Neural cell (in vitro differentiated cells): ENCODE measurements around the gene GIPC3. TPM values are rescaled to one million over a fixed set of nuclear protein-coding genes. Genes with fewer than 3 reads are reported as not detected.

Experiments used
- H2AFZ ChIP-seq: fragments of 200-600, 300-800 bp; sonication (generic), shearing (Covaris generic); 2 replicates; pipeline ENCODE4 v1.6.0; 2014; ENCODE audit warnings: low read depth, mild to moderate bottlenecking, antibody characterized with exemption, low read length, moderate library complexity
- H3F3A ChIP-seq: fragments of 200-600 bp; shearing (Covaris generic); 2 replicates; pipeline ENCODE4 v1.6.1; 2016; ENCODE audit warnings: mild to moderate bottlenecking, moderate library complexity, mixed read lengths, antibody characterized with exemption, low read length; ENCODE audit not compliant: insufficient read depth, poor library complexity, severe bottlenecking
- H3K27ac ChIP-seq: fragments of 200-600, 300-800 bp; sonication (generic), shearing (Covaris generic); 2 replicates; pipeline ENCODE4 v1.5.1; 2014; ENCODE audit warnings: mild to moderate bottlenecking, low read length, moderate library complexity
- H3K27me3 ChIP-seq: fragments of 300-800, 200-600 bp; sonication (generic), shearing (Covaris generic); 2 replicates; pipeline ENCODE4 v1.6.0; 2014; ENCODE audit warnings: mild to moderate bottlenecking, low read depth, low read length, moderate library complexity; ENCODE audit not compliant: insufficient read depth
- H3K36me3 ChIP-seq: fragments of 300-800, 200-600 bp; sonication (generic), shearing (Covaris generic); 2 replicates; pipeline ENCODE4 v1.5.1; 2014; ENCODE audit warnings: mild to moderate bottlenecking, antibody characterized with exemption, low read length, moderate library complexity; ENCODE audit not compliant: insufficient read depth
- H3K4me2 ChIP-seq: fragments of 300-800, 200-600 bp; sonication (generic), shearing (Covaris generic); 2 replicates; pipeline ENCODE4 v1.6.0; 2014; ENCODE audit warnings: mild to moderate bottlenecking, low read length
- H3K4me3 ChIP-seq: fragments of 300-800, 200-600 bp; sonication (generic), shearing (Covaris generic); 2 replicates; pipeline ENCODE4 v1.5.1; 2014; ENCODE audit warnings: mild to moderate bottlenecking, low read length, moderate library complexity
- H3K79me2 ChIP-seq: fragments of 200-600 bp; shearing (Covaris generic); replicated peaks from 2 replicates; pipeline ENCODE4 v1.6.0; 2014; ENCODE audit warnings: mild to moderate bottlenecking, low read length, moderate library complexity; ENCODE audit not compliant: insufficient read depth
- H3K9ac ChIP-seq: fragments of 300-800, 200-600 bp; sonication (generic), shearing (Covaris generic); 2 replicates; pipeline ENCODE4 v1.6.1; 2016; ENCODE audit warnings: mild to moderate bottlenecking, low read length, mixed read lengths
- H3K9me2 ChIP-seq: fragments of 200-600 bp; shearing (Covaris generic); 2 replicates; pipeline ENCODE4 v1.6.1; 2016; ENCODE audit warnings: mild to moderate bottlenecking, low read length, mixed read lengths; ENCODE audit not compliant: insufficient read depth
- H3K9me3 ChIP-seq: fragments of 200-600, 300-800 bp; sonication (generic), shearing (Covaris generic); 2 replicates; pipeline ENCODE4 v1.6.1; 2016; ENCODE audit warnings: mild to moderate bottlenecking, mixed run types, low read length, moderate library complexity, mixed read lengths
- H4K20me1 ChIP-seq: fragments of 200-600 bp; shearing (Covaris generic); 2 replicates; pipeline ENCODE4 v1.6.1; 2016; ENCODE audit warnings: mild to moderate bottlenecking, mixed run types; ENCODE audit not compliant: insufficient read depth
- EP300 ChIP-seq: fragments of 450-650 bp; conservative IDR thresholded peaks from 2 replicates; pipeline ENCODE4 v1.6.1; 2014; ENCODE audit warnings: antibody characterized with exemption, mild to moderate bottlenecking, moderate library complexity; ENCODE audit not compliant: poor library complexity, severe bottlenecking
- EZH2 ChIP-seq: fragments of 200-600, 300-800 bp; shearing (Covaris generic), sonication (generic); IDR thresholded peaks from 2 replicates; pipeline ENCODE4 v1.6.1; 2014; ENCODE audit warnings: antibody characterized with exemption, low read length, borderline replicate concordance, mild to moderate bottlenecking; ENCODE audit not compliant: insufficient read depth, poor library complexity, severe bottlenecking
- MXI1 ChIP-seq: fragments of 450-650 bp; conservative IDR thresholded peaks from 2 replicates; pipeline ENCODE4 v1.6.1; 2014; ENCODE audit warnings: antibody characterized with exemption, mild to moderate bottlenecking; ENCODE audit not compliant: poor library complexity, severe bottlenecking
- POLR2AphosphoS5 ChIP-seq: IDR thresholded peaks from 2 replicates; pipeline ENCODE4 v1.6.1; 2012
- RAD21 ChIP-seq: fragments of 450-650 bp; conservative IDR thresholded peaks from 2 replicates; pipeline ENCODE4 v1.6.1; 2014; ENCODE audit warnings: antibody characterized with exemption, mild to moderate bottlenecking, moderate library complexity
- SMC3 ChIP-seq: fragments of 450-650 bp; conservative IDR thresholded peaks from 2 replicates; pipeline ENCODE4 v1.6.1; 2014; ENCODE audit warnings: antibody characterized with exemption, mild to moderate bottlenecking, moderate library complexity; ENCODE audit not compliant: poor library complexity
- TAF1 ChIP-seq: IDR thresholded peaks from 2 replicates; pipeline ENCODE4 v1.6.1; 2012; ENCODE audit warnings: low read depth
- polyA plus RNA-seq: library from polyadenylated mRNA; depleted of rRNA; stranded (reverse); fragments of >200 nt; gene quantifications from 2 replicates; pipeline ENCODE4 v1.2.3, GENCODE V29; 2014
- TF ChIP-seq, protein P1 (sequence below): IDR thresholded peaks from 2 replicates; pipeline ENCODE4 v1.6.1; 2012; ENCODE audit warnings: borderline replicate concordance
- TF ChIP-seq, protein P2 (sequence below): fragments of 450-650 bp; IDR thresholded peaks from 2 replicates; pipeline ENCODE4 v1.5.1; 2014; ENCODE audit warnings: antibody characterized with exemption, mild to moderate bottlenecking, moderate library complexity; ENCODE audit not compliant: poor library complexity, severe bottlenecking

GIPC3 gene
- polyA plus RNA-seq, 1 donor from 2014 or later: not detected

DNA sequence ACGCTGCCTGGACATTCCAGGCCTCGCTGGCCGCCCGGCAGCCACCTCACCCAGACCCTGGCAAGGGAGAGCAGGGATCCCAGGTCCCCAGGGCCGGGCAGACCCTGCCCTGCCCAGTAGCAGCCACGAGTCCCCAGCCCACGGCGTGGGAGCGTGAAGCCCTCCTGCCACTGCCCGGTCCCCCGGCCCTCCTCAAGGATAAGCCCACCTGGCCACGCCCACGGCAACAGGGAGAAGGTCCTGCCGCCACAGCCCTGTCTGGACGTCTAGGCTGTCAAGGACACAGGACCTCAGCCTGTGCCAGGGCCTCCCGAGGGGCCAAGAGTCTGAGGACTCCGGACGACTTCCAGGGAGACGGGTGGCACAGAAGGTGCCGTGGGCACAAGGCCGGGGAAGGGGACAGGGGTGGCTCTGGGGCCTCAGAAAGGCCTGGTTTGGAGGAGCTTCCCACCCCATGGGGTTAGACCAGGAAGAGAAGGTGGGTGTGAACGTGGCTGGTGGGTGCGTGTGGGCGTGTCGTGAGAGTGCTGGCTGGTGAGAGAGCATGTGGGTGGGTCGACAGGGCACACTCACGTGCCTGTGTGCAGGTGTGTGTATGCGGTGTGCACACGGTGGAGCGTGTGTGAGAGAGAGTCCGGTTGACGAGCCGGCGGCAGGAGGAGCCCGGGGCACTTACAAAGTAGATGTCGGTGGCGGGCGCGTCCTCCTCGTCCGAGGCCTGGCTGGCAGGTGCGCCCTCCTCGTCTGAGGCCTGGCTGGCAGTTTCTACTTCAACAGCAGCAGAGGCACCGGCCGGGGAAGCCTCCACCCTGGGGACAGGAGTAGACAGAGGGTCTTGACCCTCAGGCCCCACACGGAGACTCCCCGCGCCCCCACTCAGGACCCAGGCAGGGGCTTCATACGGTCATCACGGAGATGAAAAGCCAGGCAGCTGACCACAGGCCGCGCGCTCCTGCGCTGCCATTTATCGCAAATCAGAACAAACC is 53.2 kb downstream of the GIPC3 start:
- Histone ChIP-seq H3K27me3 (no peaks in the 10 kb centered on the region), H3K9me3 (no peaks in the 10 kb centered on the region), H3K9me2 (no peaks in the 10 kb centered on the region), H3K4me2 (no peak overlapping the region), H3K9ac (no peak overlapping the region), H2AFZ (no peak overlapping the region), H3K79me2 (no peaks in the 10 kb centered on the region), H4K20me1 (no peaks in the 10 kb centered on the region), H3K36me3 (no peaks in the 10 kb centered on the region), H3K4me3 (no peak overlapping the region), H3K27ac (no peak overlapping the region), H3F3A (no peaks in the 10 kb centered on the region)
- TF ChIP-seq RAD21 (no peak), SMC3 (no peak), POLR2AphosphoS5 (no peak), TAF1 (no peak), MXI1 (no peak), EP300 (no peak), EZH2 (no peak)
- TF ChIP-seq, protein P1, sequence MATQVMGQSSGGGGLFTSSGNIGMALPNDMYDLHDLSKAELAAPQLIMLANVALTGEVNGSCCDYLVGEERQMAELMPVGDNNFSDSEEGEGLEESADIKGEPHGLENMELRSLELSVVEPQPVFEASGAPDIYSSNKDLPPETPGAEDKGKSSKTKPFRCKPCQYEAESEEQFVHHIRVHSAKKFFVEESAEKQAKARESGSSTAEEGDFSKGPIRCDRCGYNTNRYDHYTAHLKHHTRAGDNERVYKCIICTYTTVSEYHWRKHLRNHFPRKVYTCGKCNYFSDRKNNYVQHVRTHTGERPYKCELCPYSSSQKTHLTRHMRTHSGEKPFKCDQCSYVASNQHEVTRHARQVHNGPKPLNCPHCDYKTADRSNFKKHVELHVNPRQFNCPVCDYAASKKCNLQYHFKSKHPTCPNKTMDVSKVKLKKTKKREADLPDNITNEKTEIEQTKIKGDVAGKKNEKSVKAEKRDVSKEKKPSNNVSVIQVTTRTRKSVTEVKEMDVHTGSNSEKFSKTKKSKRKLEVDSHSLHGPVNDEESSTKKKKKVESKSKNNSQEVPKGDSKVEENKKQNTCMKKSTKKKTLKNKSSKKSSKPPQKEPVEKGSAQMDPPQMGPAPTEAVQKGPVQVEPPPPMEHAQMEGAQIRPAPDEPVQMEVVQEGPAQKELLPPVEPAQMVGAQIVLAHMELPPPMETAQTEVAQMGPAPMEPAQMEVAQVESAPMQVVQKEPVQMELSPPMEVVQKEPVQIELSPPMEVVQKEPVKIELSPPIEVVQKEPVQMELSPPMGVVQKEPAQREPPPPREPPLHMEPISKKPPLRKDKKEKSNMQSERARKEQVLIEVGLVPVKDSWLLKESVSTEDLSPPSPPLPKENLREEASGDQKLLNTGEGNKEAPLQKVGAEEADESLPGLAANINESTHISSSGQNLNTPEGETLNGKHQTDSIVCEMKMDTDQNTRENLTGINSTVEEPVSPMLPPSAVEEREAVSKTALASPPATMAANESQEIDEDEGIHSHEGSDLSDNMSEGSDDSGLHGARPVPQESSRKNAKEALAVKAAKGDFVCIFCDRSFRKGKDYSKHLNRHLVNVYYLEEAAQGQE: no peak
- TF ChIP-seq, protein P2, sequence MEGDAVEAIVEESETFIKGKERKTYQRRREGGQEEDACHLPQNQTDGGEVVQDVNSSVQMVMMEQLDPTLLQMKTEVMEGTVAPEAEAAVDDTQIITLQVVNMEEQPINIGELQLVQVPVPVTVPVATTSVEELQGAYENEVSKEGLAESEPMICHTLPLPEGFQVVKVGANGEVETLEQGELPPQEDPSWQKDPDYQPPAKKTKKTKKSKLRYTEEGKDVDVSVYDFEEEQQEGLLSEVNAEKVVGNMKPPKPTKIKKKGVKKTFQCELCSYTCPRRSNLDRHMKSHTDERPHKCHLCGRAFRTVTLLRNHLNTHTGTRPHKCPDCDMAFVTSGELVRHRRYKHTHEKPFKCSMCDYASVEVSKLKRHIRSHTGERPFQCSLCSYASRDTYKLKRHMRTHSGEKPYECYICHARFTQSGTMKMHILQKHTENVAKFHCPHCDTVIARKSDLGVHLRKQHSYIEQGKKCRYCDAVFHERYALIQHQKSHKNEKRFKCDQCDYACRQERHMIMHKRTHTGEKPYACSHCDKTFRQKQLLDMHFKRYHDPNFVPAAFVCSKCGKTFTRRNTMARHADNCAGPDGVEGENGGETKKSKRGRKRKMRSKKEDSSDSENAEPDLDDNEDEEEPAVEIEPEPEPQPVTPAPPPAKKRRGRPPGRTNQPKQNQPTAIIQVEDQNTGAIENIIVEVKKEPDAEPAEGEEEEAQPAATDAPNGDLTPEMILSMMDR: no peak

DNA sequence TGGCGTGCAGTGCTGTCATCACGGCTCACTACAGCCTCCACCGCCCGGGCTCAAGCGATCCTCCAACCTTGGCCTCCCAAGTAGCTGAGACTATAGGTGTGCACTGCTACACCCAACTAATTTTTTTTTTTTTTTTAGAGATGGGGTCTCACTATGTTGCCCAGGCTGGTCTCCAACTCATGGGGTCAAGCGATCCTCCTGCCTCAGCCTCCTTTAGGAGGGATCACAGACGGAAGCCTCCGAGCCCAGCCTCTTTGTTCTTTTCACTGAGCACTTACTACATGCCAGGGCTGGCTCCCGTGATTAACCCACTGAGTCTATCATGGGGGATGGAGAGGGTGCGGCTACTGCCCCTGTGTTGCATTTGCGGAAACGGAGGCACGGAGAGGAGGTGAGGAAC is 54.2 kb downstream of the GIPC3 start:
- Histone ChIP-seq H4K20me1 (no peaks in the 10 kb centered on the region), H2AFZ (no peak overlapping the region), H3K4me3 (no peak overlapping the region), H3K4me2 (no peak overlapping the region), H3K9me2 (no peaks in the 10 kb centered on the region), H3K9ac (no peak overlapping the region), H3K79me2 (no peaks in the 10 kb centered on the region), H3F3A (no peaks in the 10 kb centered on the region), H3K9me3 (no peaks in the 10 kb centered on the region), H3K27ac (no peak overlapping the region), H3K27me3 (no peaks in the 10 kb centered on the region), H3K36me3 (no peaks in the 10 kb centered on the region)
- TF ChIP-seq EZH2 (no peak), POLR2AphosphoS5 (no peak), EP300 (no peak), MXI1 (no peak)
- TF ChIP-seq, protein P2: no peak
